SK-N-MC (cell line): ENCODE data around the gene PRKN.
A peak's percentile ranks its signal among the peaks of the same experiment; 100 is the strongest.

ENCODE experiments used
- DNase-seq: peaks from one replicate; pipeline ENCODE4 v3.0.0-alpha.2; 2011; ENCODE audit warnings: low read depth, low spot score
- H3K27ac ChIP-seq: fragments of 200-600 bp; sonication (generic); 2 replicates; pipeline ENCODE4 v1.5.1; 2016; ENCODE audit warnings: mixed run types
- H3K36me3 ChIP-seq: fragments of 200-600 bp; sonication (generic); 2 replicates; pipeline ENCODE4 v1.6.1; 2017; ENCODE audit warnings: antibody characterized with exemption, low read length, mixed read lengths; ENCODE audit not compliant: insufficient read depth
- H3K4me3 ChIP-seq: fragments of 200-600 bp; sonication (generic); 2 replicates; pipeline ENCODE4 v1.5.1; 2016
- H3K9ac ChIP-seq: fragments of 200-600 bp; sonication (generic); 2 replicates; pipeline ENCODE4 v1.8.0; 2017; ENCODE audit warnings: mixed run types, mixed read lengths; ENCODE audit not compliant: insufficient read length
- H3K9me3 ChIP-seq: fragments of 200-600 bp; sonication (generic); 2 replicates; pipeline ENCODE4 v1.6.1; 2017; ENCODE audit warnings: low read depth, mild to moderate bottlenecking, antibody characterized with exemption, low read length, moderate library complexity, mixed read lengths
- EZH2 ChIP-seq: fragments of 200-600 bp; sonication (generic); IDR thresholded peaks from one replicate; pipeline ENCODE4 v1.6.1; 2017; ENCODE audit warnings: antibody characterized with exemption
- FOXP2 ChIP-seq: optimal IDR thresholded peaks from 2 replicates; pipeline ENCODE3; 2011; ENCODE audit warnings: mild to moderate bottlenecking, moderate library complexity; ENCODE audit not compliant: insufficient read depth; ENCODE audit errors: extremely low read length, control extremely low read depth
- POLR2AphosphoS5 ChIP-seq: IDR thresholded peaks from 2 replicates; pipeline ENCODE4 v1.6.1; 2012; ENCODE audit warnings: mild to moderate bottlenecking, low read depth, low read length, borderline replicate concordance

The PRKN gene

DNA sequence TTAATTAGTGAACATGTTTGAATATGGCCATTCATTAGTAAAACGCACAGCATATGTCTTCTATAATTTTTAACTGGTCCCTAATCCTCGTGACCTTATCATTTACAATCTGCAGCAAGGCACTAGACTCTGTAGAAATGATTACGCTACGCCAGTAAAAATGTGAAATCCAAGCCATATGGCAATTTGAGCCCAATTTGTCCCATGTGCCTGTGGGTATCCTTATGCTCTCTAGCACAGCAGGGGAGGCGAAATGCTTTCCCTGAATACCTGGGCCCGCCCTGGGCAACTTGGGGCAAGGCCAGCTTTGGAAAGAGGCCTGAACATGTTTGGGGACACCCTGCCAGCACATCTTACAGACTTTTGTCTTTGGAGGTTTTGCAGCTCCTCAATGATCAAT is 1331.0 kb downstream of the PRKN start:
- Histone ChIP-seq H3K27ac (no peak overlapping the region), H3K4me3 (no peak overlapping the region), H3K9ac (no peak overlapping the region), H3K36me3 (no peaks in the 10 kb centered on the region), H3K9me3 (no peaks in the 10 kb centered on the region)
- no peak for TF ChIP-seq FOXP2
- no peak for TF ChIP-seq POLR2AphosphoS5
- no peak for TF ChIP-seq EZH2
- no peak for DNase-seq

DNA sequence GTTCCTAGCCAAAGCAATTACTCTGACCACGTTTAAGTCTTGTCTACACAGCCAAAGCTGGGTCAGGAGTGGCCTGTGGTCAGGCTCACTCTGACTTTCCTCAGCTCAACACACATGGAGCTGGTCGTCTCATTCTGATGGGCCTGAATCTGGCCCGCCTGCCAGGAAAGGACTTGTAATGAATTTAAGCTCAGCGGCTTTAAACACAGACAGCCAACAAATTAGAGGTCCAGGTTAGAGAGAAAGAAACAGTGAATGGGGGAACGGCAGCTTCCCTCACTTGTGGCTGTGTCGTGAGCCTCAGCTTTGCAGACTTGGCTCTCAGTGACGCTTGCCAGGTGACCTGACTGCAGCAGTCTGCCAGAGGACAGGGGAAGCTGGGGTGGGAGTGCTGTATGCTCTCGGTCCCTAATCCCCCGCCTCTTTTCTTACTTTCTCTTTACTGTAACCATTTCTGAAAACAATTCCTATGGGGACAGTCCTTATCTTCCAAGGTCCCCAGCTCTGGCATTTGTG is 1331.8 kb downstream of the PRKN start:
- DNase-seq: no peak
- H3K9ac ChIP-seq: no peak overlapping the region
- no peaks in the 10 kb centered on the region for H3K36me3 ChIP-seq
- H3K4me3 ChIP-seq: no peak overlapping the region
- no peaks in the 10 kb centered on the region for H3K9me3 ChIP-seq
- H3K27ac ChIP-seq: no peak overlapping the region
- no peak for TF ChIP-seq POLR2AphosphoS5
- no peak for TF ChIP-seq FOXP2
- TF ChIP-seq EZH2: no peak

DNA sequence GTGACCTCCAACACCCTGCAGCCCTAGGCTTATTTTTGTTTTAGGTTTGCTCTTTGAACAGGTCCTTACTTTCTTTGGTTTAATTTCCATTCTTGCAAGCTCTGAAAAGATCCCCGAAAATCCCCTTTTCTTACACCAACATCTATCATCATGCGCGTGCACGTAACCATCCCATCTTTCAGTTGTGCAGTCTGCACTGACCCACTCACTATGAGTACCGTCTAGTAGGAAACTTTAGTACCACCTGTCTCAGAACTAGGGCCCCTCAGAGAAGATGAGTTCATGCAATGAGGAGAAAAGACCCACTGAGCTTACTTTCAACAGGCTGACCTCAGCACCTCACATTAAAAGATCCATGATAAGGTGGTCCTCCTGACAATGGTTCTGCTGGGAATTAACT is 1333.1 kb downstream of the PRKN start:
- TF ChIP-seq EZH2 (no peak), POLR2AphosphoS5 (no peak)
- no peaks in the 10 kb centered on the region for H3K36me3 ChIP-seq
- H3K9me3 ChIP-seq: no peaks in the 10 kb centered on the region
- DNase-seq: no peak
- no peak overlapping the region for H3K27ac ChIP-seq
- no peak overlapping the region for H3K9ac ChIP-seq
- no peak overlapping the region for H3K4me3 ChIP-seq

DNA sequence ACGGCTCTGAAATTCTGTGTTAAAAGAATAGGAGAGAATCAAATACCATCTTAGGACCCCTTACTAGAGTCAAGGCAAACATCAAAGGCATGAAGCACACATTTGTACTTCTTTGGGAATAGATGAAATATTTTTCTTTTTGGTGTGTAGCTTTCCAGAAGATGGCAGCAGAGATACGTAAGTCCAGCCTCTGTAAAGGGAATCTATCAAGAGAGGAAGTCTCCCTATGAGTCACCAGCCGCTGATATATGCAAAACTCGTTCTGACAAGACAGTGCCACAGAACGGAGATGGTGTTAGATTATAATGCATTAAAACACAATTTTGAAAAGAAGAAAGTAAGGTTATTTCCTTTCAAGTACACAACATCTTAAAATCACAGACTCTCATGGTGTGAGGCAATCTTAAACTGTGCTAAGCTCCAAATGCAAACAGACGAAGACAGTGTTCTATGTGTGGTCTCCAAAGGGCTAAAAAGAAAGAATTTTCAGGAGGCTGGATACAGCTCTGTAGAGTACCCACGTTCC is 1333.7 kb downstream of the PRKN start:
- no peaks in the 10 kb centered on the region for H3K36me3 ChIP-seq
- peak; percentile 56 for DNase-seq
- H3K9me3 ChIP-seq: no peaks in the 10 kb centered on the region
- peak overlapping the region; percentile 48; the same call in 1 of the 2 replicates for H3K4me3 ChIP-seq
- no peak overlapping the region for H3K27ac ChIP-seq
- H3K9ac ChIP-seq: no peak overlapping the region
- no peak for TF ChIP-seq POLR2AphosphoS5
- no peak for TF ChIP-seq EZH2
- TF ChIP-seq FOXP2: no peak

DNA sequence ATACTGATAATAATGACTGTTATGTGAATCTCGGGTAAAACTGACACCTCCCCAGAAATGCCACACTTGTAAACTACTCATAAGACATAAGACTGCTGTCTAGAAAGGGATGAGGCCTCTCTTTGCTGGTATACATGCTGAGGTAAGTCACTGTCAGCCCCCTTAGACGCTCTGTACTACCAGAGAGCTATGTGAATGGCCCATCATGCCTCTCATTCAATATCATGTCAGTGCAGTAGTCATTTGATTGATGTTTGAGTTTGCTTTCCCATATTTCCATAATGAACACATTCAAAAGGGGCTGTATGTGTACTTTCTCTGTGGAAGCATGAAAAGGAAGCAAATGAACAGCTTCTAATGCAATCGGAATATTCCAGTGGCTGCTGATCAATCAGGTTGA is 1334.3 kb downstream of the PRKN start:
- Histone ChIP-seq H3K4me3 (no peak overlapping the region), H3K9me3 (no peaks in the 10 kb centered on the region), H3K36me3 (no peaks in the 10 kb centered on the region), H3K9ac (no peak overlapping the region), H3K27ac (no peak overlapping the region)
- no peak for TF ChIP-seq FOXP2
- TF ChIP-seq EZH2: no peak
- no peak for TF ChIP-seq POLR2AphosphoS5
- no peak for DNase-seq

DNA sequence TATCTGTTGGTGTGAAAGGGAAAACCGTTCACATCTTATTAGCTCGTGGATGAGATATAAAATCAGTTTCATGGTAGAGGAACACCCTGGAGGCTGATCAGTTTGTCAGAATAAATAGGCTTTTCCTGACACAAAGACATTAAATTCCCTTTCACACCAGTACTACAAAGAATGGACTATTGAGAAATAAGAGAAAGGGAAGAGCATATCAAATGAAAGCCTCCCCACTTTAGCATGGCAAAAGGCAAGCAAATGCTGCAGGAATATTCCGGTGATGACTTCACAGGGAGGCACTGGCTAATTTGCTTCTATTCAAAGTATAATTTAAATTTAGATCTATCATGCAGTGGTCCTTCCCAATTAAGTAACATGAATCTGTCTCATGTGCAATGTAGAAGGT is 1337.8 kb downstream of the PRKN start:
- Histone ChIP-seq H3K9ac (no peak overlapping the region), H3K4me3 (no peak overlapping the region), H3K9me3 (no peaks in the 10 kb centered on the region), H3K36me3 (no peaks in the 10 kb centered on the region), H3K27ac (no peak overlapping the region)
- DNase-seq: no peak
- TF ChIP-seq EZH2: no peak
- TF ChIP-seq FOXP2: no peak
- TF ChIP-seq POLR2AphosphoS5: no peak

DNA sequence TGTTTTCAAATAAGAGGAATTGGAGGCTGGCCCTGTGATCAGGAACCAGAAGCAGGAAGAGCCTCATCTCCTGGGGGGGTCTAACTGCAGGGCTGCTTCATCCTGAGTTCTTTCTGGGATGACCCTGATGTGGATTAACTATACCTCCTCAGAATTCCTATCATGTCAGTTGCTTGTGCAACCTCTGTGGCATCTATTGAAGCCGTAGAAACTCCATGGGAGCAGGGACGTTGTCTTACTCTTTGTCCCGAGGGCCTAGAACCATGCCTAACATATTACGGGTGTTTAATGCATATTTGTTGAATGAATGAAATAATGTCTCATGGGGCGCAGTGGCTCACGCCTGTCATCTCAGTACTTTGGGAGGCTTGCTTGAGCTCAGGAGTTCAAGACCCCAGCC is 1343.6 kb downstream of the PRKN start:
- TF ChIP-seq POLR2AphosphoS5 (no peak), EZH2 (no peak), FOXP2 (no peak)
- no peaks in the 10 kb centered on the region for H3K9me3 ChIP-seq
- H3K9ac ChIP-seq: no peak overlapping the region
- no peak overlapping the region for H3K27ac ChIP-seq
- H3K4me3 ChIP-seq: no peak overlapping the region
- H3K36me3 ChIP-seq: no peaks in the 10 kb centered on the region
- no peak for DNase-seq

DNA sequence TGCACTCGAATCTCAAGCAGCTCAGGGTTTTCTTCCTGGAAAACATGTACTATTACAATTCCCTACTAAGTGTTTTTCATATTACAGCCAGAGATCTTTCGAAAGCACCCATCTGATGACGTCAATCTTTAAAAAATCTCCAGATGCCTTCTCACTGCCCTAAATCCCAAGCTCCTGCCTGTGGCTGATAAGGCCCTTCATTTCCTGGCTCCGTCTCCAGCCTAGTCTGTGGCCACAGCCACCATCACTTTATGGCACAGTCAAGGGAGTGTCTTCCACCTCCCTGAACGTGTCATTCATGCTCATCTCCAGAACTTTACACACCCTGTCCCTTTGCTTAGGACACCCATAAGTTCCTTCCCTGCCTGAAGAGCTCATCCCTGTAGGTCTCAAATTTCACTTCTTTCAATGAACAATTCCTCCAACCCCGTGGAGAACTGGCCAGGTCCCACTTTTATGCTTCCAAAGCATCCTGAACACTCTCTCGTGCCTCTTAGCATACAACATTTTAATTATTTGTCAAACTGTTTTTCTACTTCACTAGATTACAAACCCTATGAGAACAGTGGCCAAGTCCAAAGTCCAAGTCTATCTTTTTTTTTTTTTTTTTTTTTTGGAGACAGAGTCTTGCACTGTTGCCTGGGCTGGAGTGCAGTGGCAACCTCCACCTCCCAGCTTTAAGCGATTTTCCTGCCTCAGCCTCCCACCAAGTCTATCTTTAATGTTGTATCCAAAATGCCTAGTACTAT is 1347.6 kb downstream of the PRKN start:
- no peaks in the 10 kb centered on the region for H3K36me3 ChIP-seq
- no peaks in the 10 kb centered on the region for H3K9me3 ChIP-seq
- DNase-seq: no peak
- no peak for TF ChIP-seq FOXP2
- no peak for TF ChIP-seq POLR2AphosphoS5
- TF ChIP-seq EZH2: no peak
- no peak overlapping the region for H3K27ac ChIP-seq
- H3K9ac ChIP-seq: no peak overlapping the region
- H3K4me3 ChIP-seq: no peak overlapping the region

DNA sequence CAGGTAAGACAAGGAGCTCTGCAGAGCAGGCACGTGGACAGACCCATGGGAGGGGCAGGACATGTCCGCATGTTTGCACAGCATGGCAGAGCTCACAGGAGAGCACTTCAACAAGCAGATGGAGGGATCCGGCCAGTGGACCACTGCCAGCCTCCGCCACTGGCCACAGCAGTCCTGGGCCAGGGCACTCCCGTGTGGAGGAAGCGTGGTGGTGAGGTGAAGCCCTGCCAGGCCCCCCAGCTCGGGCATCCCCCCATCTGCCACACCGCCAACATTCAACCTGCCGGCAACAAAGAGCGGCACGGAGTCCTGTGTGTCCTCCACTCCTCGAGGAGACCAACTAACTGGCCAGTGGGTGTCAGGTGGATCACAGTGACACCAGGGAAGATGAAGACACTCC is 1349.5 kb downstream of the PRKN start:
- TF ChIP-seq FOXP2 (no peak), POLR2AphosphoS5 (no peak), EZH2 (no peak)
- DNase-seq: no peak
- H3K9ac ChIP-seq: no peak overlapping the region
- H3K36me3 ChIP-seq: no peaks in the 10 kb centered on the region
- no peak overlapping the region for H3K4me3 ChIP-seq
- H3K9me3 ChIP-seq: no peaks in the 10 kb centered on the region
- H3K27ac ChIP-seq: no peak overlapping the region
